Islet of Langerhans (tissue), 1 donor: Measurements from ENCODE around the gene PHLPP1.

Experiments used
- FAIRE-seq: peaks from one replicate; lab custom pipeline; 2011; peaks lifted over from hg19 to GRCh38; lab: Jason Lieb, UNC

PHLPP1 gene

GRCh38 chr18:62984656-62985315 is 269.4 kb downstream of the PHLPP1 start:
- FAIRE-seq, result no peak

GRCh38 chr18:62986490-62986889 is 271.1 kb downstream of the PHLPP1 start:
- FAIRE-seq, result no peak

GRCh38 chr18:62987055-62987830 is 271.9 kb downstream of the PHLPP1 start:
- FAIRE-seq, result no peak

- FAIRE-seq, result no peak
These were observed 272.5 kb downstream of the PHLPP1 start for GRCh38 chr18:62987859-62988258.

- no peak for FAIRE-seq
These were observed 273.1 kb downstream of the PHLPP1 start for GRCh38 chr18:62988471-62988870.

- FAIRE-seq, result no peak
These were observed 273.9 kb downstream of the PHLPP1 start for GRCh38 chr18:62989195-62989594.

- FAIRE-seq, result no peak
These were observed 275.3 kb downstream of the PHLPP1 start for GRCh38 chr18:62990653-62991052.

- FAIRE-seq, result no peak
These were observed 276.0 kb downstream of the PHLPP1 start for GRCh38 chr18:62991389-62991788.

- FAIRE-seq, result no peak
These were observed 276.6 kb downstream of the PHLPP1 start for GRCh38 chr18:62991959-62992358.

GRCh38 chr18:62992877-62993365 is 277.6 kb downstream of the PHLPP1 start:
- FAIRE-seq, result no peak

- no peak for FAIRE-seq
These were observed 281.2 kb downstream of the PHLPP1 start for GRCh38 chr18:62996566-62996965.

- FAIRE-seq, result no peak
These were observed 281.7 kb downstream of the PHLPP1 start for GRCh38 chr18:62997076-62997475.

- FAIRE-seq, result no peak
These were observed 283.1 kb downstream of the PHLPP1 start for GRCh38 chr18:62998443-62998842.

GRCh38 chr18:62999392-62999791 is 284.1 kb downstream of the PHLPP1 start:
- no peak for FAIRE-seq

- no peak for FAIRE-seq
These were observed 284.6 kb downstream of the PHLPP1 start for GRCh38 chr18:62999921-63000320.

- FAIRE-seq, result no peak
These were observed 285.5 kb downstream of the PHLPP1 start for GRCh38 chr18:63000839-63001238.

- FAIRE-seq, result no peak
These were observed 286.5 kb downstream of the PHLPP1 start for GRCh38 chr18:63001861-63002260.

- FAIRE-seq, result no peak
These were observed 287.0 kb downstream of the PHLPP1 start for GRCh38 chr18:63002305-63002704.

- no peak for FAIRE-seq
These were observed 287.6 kb downstream of the PHLPP1 start for GRCh38 chr18:63002803-63003445.

GRCh38 chr18:63003899-63004298 is 288.6 kb downstream of the PHLPP1 start:
- FAIRE-seq, result no peak

GRCh38 chr18:63004466-63005089 is 289.2 kb downstream of the PHLPP1 start:
- no peak for FAIRE-seq

GRCh38 chr18:63005306-63005705 is 290.0 kb downstream of the PHLPP1 start:
- FAIRE-seq, result no peak

GRCh38 chr18:63007231-63007630 is 291.9 kb downstream of the PHLPP1 start:
- FAIRE-seq, result no peak
